ENCODE results near the gene ARHGAP26.

The ARHGAP26 gene

GRCh38 chr5:143268388-143268787 is 498.2 kb downstream of the ARHGAP26 start:
- no peak for DNase-seq (ENCODE audit: low read depth in 2 of 2)

- no peak for DNase-seq (ENCODE audit: low read depth in 2 of 2)
Measured at GRCh38 chr5:143271431-143271830, 501.3 kb downstream of the ARHGAP26 start.

- DNase-seq (ENCODE audit: low read depth in 2 of 2), result no peak
Measured at GRCh38 chr5:143274952-143275351, 504.8 kb downstream of the ARHGAP26 start.

GRCh38 chr5:143275512-143276363 is 505.6 kb downstream of the ARHGAP26 start:
- no peak for DNase-seq (ENCODE audit: low read depth in 2 of 2)

- no peak for DNase-seq (ENCODE audit: low read depth in 2 of 2)
Measured at GRCh38 chr5:143277536-143277935, 507.4 kb downstream of the ARHGAP26 start.

Measured in stimulated activated CD8-positive, alpha-beta memory T cell treated with anti-CD3 and anti-CD28 coated beads, Interleukin-15, amount 100 ng/mL, for 4 hours (primary cell).